ENCODE results near the gene RAD51B.

The RAD51B gene

DNA sequence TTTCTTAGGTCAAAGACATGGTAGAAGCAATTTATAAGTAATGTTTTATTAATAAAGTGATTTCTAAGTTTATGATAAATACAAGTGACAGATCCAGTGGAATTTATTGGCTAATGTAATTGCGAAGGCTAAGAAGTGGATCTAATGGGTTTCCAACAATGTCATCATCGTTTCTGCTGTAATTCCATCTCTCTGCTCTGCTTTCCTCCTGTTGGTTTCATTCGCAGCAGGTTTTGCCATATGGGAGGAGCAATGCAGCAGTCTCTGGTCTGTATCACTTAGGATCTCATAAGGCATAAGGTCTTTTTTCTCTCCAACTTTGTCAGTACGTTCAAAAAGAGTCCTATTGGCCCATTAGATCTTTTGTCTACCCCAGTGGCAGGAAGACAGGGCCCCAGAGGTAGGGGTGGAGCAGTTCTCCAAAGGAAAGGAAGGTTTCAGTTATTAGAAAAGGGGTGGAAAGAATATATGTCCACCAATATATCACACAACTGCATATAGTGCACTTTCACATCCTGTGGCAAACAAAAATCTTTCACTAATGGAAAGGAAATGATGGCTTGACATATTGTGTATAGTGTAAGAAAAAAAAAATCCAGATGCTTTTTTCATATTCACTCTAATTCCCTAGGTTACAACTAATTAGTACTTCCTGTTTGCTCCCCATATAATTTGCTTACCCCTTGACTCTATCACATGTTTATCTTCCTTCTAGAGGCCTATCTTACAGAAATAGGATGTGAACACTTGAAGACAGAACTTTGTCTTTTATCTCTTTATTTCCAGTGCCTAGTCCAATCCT lies 522.0 kb downstream of the RAD51B start:
- no peak for DNase-seq (ENCODE audit: insufficient read length)
- FAIRE-seq = peak; percentile 62
- no peak for TF ChIP-seq POLR2A (IDR thresholded peaks at IDR 0.05; ENCODE audit: low read depth, low read length)
- TF ChIP-seq POLR2AphosphoS5 (IDR thresholded peaks at IDR 0.05; ENCODE audit: low read depth, low read length) = no peak
- TF ChIP-seq TAF1 (IDR thresholded peaks at IDR 0.05; ENCODE audit: borderline replicate concordance, low read depth, low read length) = no peak

DNA sequence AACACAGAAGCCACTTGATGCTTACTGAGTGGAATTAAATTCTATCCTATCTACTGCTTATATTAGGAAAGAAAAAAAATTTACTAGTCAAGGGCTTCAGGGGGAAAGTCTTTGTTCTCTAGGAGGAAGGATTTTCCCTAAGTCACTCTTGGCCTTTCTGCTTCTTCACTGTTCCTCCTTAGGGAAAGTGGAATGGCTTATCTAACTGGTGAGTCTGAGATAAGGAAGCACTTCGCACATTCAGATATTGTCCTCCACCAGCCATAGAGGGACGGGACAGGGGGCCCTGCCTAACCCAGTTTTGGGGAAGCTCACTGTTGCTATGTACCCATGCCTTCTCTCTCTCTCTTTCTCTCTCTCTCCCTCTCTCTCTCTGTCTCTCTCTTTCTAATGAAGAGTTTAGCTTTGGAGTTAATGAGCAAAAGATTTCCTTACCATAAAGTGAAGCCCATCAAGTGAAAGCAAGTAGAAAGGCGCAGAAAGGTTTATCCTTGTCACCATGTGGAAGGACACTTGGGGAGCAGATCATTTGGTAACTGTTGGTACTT lies 522.7 kb downstream of the RAD51B start:
- TF ChIP-seq TAF1 (IDR thresholded peaks at IDR 0.05; ENCODE audit: borderline replicate concordance, low read depth, low read length) = no peak
- no peak for TF ChIP-seq POLR2A (IDR thresholded peaks at IDR 0.05; ENCODE audit: low read depth, low read length)
- TF ChIP-seq POLR2AphosphoS5 (IDR thresholded peaks at IDR 0.05; ENCODE audit: low read depth, low read length) = no peak
- FAIRE-seq = peak; percentile 71
- DNase-seq (ENCODE audit: insufficient read length) = no peak

DNA sequence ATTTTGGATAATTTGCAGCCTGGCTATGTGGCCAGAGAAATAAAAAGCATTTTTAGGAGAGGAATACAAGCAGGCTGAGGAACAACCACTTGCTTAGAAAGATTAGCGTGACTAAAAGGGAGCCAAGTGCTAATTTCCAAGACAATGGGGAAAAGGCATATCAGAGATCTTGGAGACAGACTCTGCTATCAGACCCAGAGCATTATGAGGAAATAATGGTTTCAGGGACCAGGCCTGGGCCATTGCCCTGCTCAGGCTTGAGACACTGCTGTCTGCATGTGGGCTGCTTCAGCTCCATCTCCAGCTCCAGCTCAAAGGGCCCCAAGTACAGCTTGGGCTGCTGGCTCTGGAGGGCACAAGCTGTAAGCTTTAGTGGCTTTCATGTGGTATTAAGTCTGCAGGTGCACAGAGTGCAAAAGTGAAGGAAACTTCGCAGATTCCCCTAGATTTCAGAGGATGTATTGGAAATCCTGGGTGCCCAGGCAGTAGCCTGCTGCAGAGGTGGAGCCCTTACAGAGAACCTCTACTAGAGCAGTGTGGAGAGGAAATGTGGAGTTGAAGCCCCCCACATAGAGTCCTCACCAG lies 524.0 kb downstream of the RAD51B start:
- no peak for DNase-seq (ENCODE audit: insufficient read length)
- FAIRE-seq = no peak
- TF ChIP-seq TAF1 (IDR thresholded peaks at IDR 0.05; ENCODE audit: borderline replicate concordance, low read depth, low read length) = no peak
- no peak for TF ChIP-seq POLR2A (IDR thresholded peaks at IDR 0.05; ENCODE audit: low read depth, low read length)
- no peak for TF ChIP-seq POLR2AphosphoS5 (IDR thresholded peaks at IDR 0.05; ENCODE audit: low read depth, low read length)

DNA sequence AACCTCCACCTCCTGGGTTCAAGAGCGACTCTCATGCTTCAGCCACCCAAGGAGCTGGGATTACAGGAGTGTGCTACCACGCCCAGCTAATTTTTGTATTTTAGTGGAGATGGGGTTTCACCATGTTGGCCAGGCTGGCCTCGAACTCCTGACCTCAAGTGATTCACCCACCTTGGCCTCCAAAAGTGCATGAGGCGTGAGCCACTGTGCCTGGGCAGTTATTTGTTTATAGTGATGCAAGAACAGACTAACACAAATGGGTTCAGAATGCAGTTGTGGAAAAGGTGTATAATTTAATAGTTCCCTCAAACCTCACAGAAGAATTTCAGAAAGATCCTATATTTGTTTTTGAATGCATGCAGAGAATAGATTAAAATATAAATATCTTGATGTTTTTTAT lies 526.2 kb downstream of the RAD51B start:
- no peak for DNase-seq (ENCODE audit: insufficient read length)
- FAIRE-seq = no peak
- no peak for TF ChIP-seq POLR2AphosphoS5 (IDR thresholded peaks at IDR 0.05; ENCODE audit: low read depth, low read length)
- TF ChIP-seq TAF1 (IDR thresholded peaks at IDR 0.05; ENCODE audit: borderline replicate concordance, low read depth, low read length) = no peak
- no peak for TF ChIP-seq POLR2A (IDR thresholded peaks at IDR 0.05; ENCODE audit: low read depth, low read length)

- TF ChIP-seq POLR2AphosphoS5 (IDR thresholded peaks at IDR 0.05; ENCODE audit: low read depth, low read length) (no peak), TAF1 (IDR thresholded peaks at IDR 0.05; ENCODE audit: borderline replicate concordance, low read depth, low read length) (no peak), POLR2A (IDR thresholded peaks at IDR 0.05; ENCODE audit: low read depth, low read length) (no peak)
- no peak for DNase-seq (ENCODE audit: insufficient read length)
- no peak for FAIRE-seq
Observed at GRCh38 chr14:68346556-68347343, 527.2 kb downstream of the RAD51B start.

DNA sequence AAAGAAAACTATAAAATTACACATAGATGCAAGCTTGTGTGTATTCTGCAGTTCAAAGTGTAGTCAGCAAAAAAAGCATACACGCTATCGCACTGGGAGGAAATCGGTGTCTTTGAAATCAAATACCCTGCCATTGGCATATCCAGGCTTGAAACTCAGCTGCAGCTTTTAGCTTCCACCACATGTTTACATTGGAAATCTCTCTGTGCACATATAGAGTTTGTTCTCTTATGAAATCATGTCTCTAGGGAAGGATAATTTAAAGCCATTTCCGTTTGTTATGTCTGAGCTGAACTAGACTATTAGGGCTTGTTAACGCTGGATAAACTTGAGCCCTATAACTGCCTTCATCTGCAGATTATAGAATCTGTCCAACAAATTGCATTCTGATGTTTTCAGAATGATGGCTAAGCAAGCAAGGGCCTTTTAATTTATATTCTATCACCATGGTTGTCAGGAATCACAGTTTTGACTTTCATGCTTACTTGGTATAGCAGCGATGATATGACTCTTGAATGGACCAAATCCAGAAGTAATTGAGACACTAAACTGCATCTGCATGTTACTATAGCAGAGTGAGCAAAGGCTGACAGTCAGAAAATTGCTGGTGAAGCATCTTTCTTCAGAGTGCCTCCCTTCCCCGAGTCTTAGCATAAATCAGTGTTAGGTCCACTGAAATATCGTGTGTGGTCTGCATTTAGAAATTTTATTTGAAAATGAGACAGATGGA lies 530.5 kb downstream of the RAD51B start:
- FAIRE-seq (no peak), DNase-seq (ENCODE audit: insufficient read length) (no peak)

DNA sequence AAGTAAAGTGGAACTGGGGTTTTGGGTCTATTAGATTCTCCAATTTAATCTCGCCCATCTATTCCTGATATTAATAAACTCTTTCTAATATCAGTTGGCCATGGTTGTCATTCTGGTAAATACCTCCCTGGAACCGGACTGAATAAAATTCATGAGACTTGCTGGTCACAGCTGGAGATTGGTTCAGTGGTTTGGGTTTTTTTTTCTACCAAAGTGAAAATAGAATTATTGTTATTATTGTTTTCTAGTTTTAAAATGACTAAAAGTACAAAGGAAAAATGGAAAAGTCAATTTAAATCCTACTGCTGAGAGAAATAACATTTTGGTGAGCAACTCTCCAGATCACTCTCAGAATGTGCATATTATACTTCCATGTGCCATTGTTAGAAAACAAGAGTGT lies 535.8 kb downstream of the RAD51B start:
- FAIRE-seq = no peak
- DNase-seq (ENCODE audit: insufficient read length) = no peak

More for the DNA sequence above, 530.5 kb downstream of the RAD51B start:
- TF ChIP-seq POLR2AphosphoS5 (IDR thresholded peaks at IDR 0.05; ENCODE audit: low read depth, low read length) (no peak), TAF1 (IDR thresholded peaks at IDR 0.05; ENCODE audit: borderline replicate concordance, low read depth, low read length) (no peak), POLR2A (IDR thresholded peaks at IDR 0.05; ENCODE audit: low read depth, low read length) (no peak)

GRCh38 chr14:68357777-68358176 lies 538.2 kb downstream of the RAD51B start:
- TF ChIP-seq POLR2A (IDR thresholded peaks at IDR 0.05; ENCODE audit: low read depth, low read length) (no peak), TAF1 (IDR thresholded peaks at IDR 0.05; ENCODE audit: borderline replicate concordance, low read depth, low read length) (no peak), POLR2AphosphoS5 (IDR thresholded peaks at IDR 0.05; ENCODE audit: low read depth, low read length) (no peak)
- no peak for DNase-seq (ENCODE audit: insufficient read length)
- no peak for FAIRE-seq

More for the DNA sequence above, 535.8 kb downstream of the RAD51B start:
- TF ChIP-seq POLR2A (IDR thresholded peaks at IDR 0.05; ENCODE audit: low read depth, low read length) (no peak), TAF1 (IDR thresholded peaks at IDR 0.05; ENCODE audit: borderline replicate concordance, low read depth, low read length) (no peak), POLR2AphosphoS5 (IDR thresholded peaks at IDR 0.05; ENCODE audit: low read depth, low read length) (no peak)

- DNase-seq (ENCODE audit: insufficient read length) (no peak), FAIRE-seq (no peak)
- TF ChIP-seq POLR2A (IDR thresholded peaks at IDR 0.05; ENCODE audit: low read depth, low read length) (no peak), POLR2AphosphoS5 (IDR thresholded peaks at IDR 0.05; ENCODE audit: low read depth, low read length) (no peak), TAF1 (IDR thresholded peaks at IDR 0.05; ENCODE audit: borderline replicate concordance, low read depth, low read length) (no peak)
Observed at GRCh38 chr14:68358500-68358899, 538.9 kb downstream of the RAD51B start.

DNA sequence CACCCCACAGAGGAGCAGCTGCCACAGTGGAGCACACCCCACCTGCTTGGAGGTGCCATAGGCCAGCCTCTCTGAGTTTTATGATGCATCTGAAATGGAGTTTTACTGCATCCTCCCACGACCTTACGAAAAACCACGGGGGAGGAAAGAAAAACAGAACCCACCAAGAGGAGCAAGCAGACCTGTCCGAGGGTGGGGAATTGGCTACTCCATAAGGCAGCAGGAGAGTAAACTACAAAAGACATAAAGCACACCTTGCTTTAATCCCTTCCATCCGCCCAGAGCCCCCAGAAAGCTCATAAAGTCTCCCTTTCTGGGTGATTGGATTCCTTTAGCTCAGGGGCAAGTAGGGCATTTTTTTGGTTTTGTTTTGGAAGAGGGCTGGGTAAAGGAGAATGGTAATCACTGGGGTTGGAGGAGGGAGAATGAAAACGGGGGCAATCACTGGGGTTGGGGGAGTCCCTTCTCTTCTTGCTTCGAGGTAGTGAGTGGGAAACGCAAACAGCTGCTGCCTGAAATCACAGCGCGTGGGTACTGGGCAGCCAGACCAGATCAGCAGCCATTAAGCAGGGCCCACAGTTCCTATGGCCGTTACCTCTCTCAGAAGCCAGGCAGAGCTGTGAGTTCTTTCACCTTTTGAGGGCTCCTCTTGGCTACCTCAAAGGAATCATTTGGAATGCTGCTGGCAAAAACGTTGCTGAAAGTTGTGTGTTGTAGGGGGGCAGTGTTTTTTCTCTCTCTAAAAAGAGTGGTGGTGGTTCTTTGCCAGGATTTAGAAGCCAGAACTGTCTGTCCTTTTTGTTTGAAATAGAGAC lies 539.6 kb downstream of the RAD51B start:
- DNase-seq (ENCODE audit: insufficient read length) (no peak), FAIRE-seq (peak; percentile 73)
- no peak for TF ChIP-seq TAF1 (IDR thresholded peaks at IDR 0.05; ENCODE audit: borderline replicate concordance, low read depth, low read length)
- TF ChIP-seq POLR2A (IDR thresholded peaks at IDR 0.05; ENCODE audit: low read depth, low read length) = no peak
- no peak for TF ChIP-seq POLR2AphosphoS5 (IDR thresholded peaks at IDR 0.05; ENCODE audit: low read depth, low read length)

Measured in GM12892 (cell line).